Heart left ventricle (tissue), 16 donors: Measurements from ENCODE around the gene NEK7. TPM values are rescaled to one million over a fixed set of nuclear protein-coding genes. Genes with fewer than 3 reads are reported as not detected.

Experiments used
- ATAC-seq, 4 donors: fragments of 200-7000 bp; cut with Tn5 transposase; one replicate each; pipeline ENCODE4 v1.9.1; 2020 to 2022; ENCODE audit warnings: moderate library complexity in 4 of 4, mild to moderate bottlenecking in 3 of 4, moderate number of reproducible peaks in 1 of 4
- DNase-seq, 5 donors: peaks; one replicate each; pipeline ENCODE4 v3.0.0-alpha.2; 2020
- H3K27ac ChIP-seq, 12 donors: fragments of 200-600 bp; sonication (generic) in 4 of 12; one replicate each; pipeline versions ENCODE4 v1.5.0 to v1.8.0; 2016 to 2022; ENCODE audit warnings: mild to moderate bottlenecking in 2 of 12
- H3K27me3 ChIP-seq, 9 donors: fragments of 200-600 bp; sonication (generic) in 2 of 9; one replicate each; pipeline versions ENCODE4 v1.5.1 to v1.8.0; 2016 to 2022; ENCODE audit warnings: mild to moderate bottlenecking in 3 of 9
- H3K36me3 ChIP-seq, 9 donors: fragments of 200-600 bp; sonication (generic) in 2 of 9; one replicate each; pipeline versions ENCODE4 v1.5.0 to v1.8.0; 2018 to 2022; ENCODE audit warnings: mild to moderate bottlenecking in 2 of 9
- H3K4me1 ChIP-seq, 12 donors: fragments of 200-600 bp; sonication (generic) in 4 of 12; one replicate each; pipeline versions ENCODE4 v1.5.0 to v1.8.0; 2016 to 2022; ENCODE audit warnings: mild to moderate bottlenecking in 3 of 12
- H3K4me3 ChIP-seq, 12 donors: fragments of 200-600 bp; sonication (generic) in 4 of 12; one replicate each; pipeline versions ENCODE4 v1.5.0 to v1.8.0; 2017 to 2022; ENCODE audit warnings: mild to moderate bottlenecking in 9 of 12, moderate library complexity in 4 of 12
- H3K9me3 ChIP-seq, 12 donors: fragments of 200-600 bp; sonication (generic) in 4 of 12; one replicate each; pipeline versions ENCODE4 v1.5.0 to v1.8.0; 2016 to 2022; ENCODE audit warnings: mild to moderate bottlenecking in 1 of 12
- CTCF ChIP-seq, 12 donors: fragments of 200-600 bp; sonication (generic) in 4 of 12; IDR thresholded peaks; one replicate each; pipeline versions ENCODE4 v1.5.0 to v1.8.0; 2018 to 2022; ENCODE audit warnings: antibody characterized with exemption in 12 of 12, mild to moderate bottlenecking in 5 of 12
- POLR2A ChIP-seq, 2 donors: fragments of 450-650 bp; IDR thresholded peaks; one replicate each; pipeline ENCODE4 v1.6.1; 2017; ENCODE audit warnings: antibody characterized with exemption in 2 of 2, mild to moderate bottlenecking in 2 of 2, moderate library complexity in 2 of 2
- WGBS, 4 donors: extraction: QIAGEN DNeasy Blood & Tissue Kit in 2 of 4; methylation state at CpG; one replicate each; pipeline versions ENCODE4 v1.1.5 to v1.1.7; 2013 to 2018; 5-methylcytosine and 5-hydroxymethylcytosine counted together
- intact Hi-C, 10 donors: fragments of 100-400 bp; cut with DNase I; formaldehyde crosslinking; loops; one replicate each; pipeline versions ENCODE4 v1.11.1 to v1.14.2; 2022
- polyA plus RNA-seq, 2 donors: library from polyadenylated mRNA; stranded (reverse); fragments of 200-250 nt; gene quantifications; one replicate each; pipeline ENCODE4 v1.2.3, GENCODE V29; 2013
- total RNA-seq, 9 donors: library from RNA; depleted of rRNA in 2 of 9; stranded (reverse); fragments of >200 nt in 2 of 9; fragmentation: NEBNext Ultra II Directional in 3 of 9; extraction: Animal tissue kit (Norgen Biotek cat#: 25700) in 3 of 9; gene quantifications; one replicate each; pipeline versions ENCODE4 v1.1.0 to v1.2.4, GENCODE V29; 2016 to 2023
- donor health status: ischemic (EF 13 %, LVEDD 7.1; RV severe dilation, severe dysfunction).
- donor health status: healthy with polysubstance abuse.
- donor health status: DM: no; HTN: yes; CAD: no.
- donor health status: DM: no; HTN: no; CAD: no.
- donor health status: ischemic (EF 25% LVEDD 6.9; RV normal size, moderate dysfunction).
- donor health status: ischemic (EF 25% LVEDD 5.7; RV mildly dilated, moderate dysfunction).
- donor health status: healthy.
- donor health status: DM: yes; HTN: yes; CAD: no.
- donor health status: ischemic (EF 35%, LVEDD 5.7; RV mildly dilated, moderate dysfunction).
- donor health status: nonischemic (EF 11% LVEDD 7.7; RV severe dilation, severe dysfunction).
- donor health status: DM: yes; HTN: yes; CAD: no.
- donor health status: PGD.
- donor health status: ischemic (EF 29% LVEDD 5.4; RV normal size, mild dysfunction).
- donor health status: nonischemic (EF 23%, LVEDD 6.1; RV moderate dilation, normal function).

The NEK7 gene
- total and polyA plus RNA-seq, 11 donors, result 57.5 to 499 (median 235) TPM

GRCh38 chr1:198278943-198279342 is 122.1 kb downstream of the NEK7 start:
- Histone ChIP-seq H3K27me3 (no peaks in the 10 kb centered on the region), H3K4me3 (no peak overlapping the region), H3K27ac (no peak overlapping the region), H3K4me1 (peaks cover 0 to 28% (median 11%) of the 10 kb centered on the region in 12 donors), H3K9me3 (no peaks in the 10 kb centered on the region), H3K36me3 (peaks cover 0 to 17% (median 0%) of the 10 kb centered on the region in 9 donors)
- 92 to 95% (median 93%) methylated on average over 1 of the region's 1 CpG for WGBS, 4 donors
- TF ChIP-seq POLR2A (IDR thresholded peaks at IDR 0.05) (no peak), CTCF (IDR thresholded peaks at IDR 0.05) (no peak)
- intact Hi-C loops, result loop anchor here in 1 of 10 donors (5.0 kb wide), 1 partner anchor 122 kb away; the partner anchor contains the start of gene NEK7
- ATAC-seq (no peak), DNase-seq (no peak)

GRCh38 chr1:198280080-198280479 is 123.3 kb downstream of the NEK7 start:
- Histone ChIP-seq H3K4me1 (peaks cover 0 to 23% (median 7%) of the 10 kb centered on the region in 12 donors), H3K9me3 (no peaks in the 10 kb centered on the region), H3K27me3 (no peaks in the 10 kb centered on the region), H3K4me3 (no peak overlapping the region), H3K36me3 (peaks cover 0 to 17% (median 1%) of the 10 kb centered on the region in 9 donors), H3K27ac (no peak overlapping the region)
- intact Hi-C loops, result no loop called here
- DNase-seq (no peak), ATAC-seq (no peak)
- TF ChIP-seq CTCF (IDR thresholded peaks at IDR 0.05) (no peak), POLR2A (IDR thresholded peaks at IDR 0.05) (no peak)
- 94 to 97% (median 95%) methylated on average over 2 of the region's 2 CpGs for WGBS, 4 donors

- H3K27ac ChIP-seq, result no peak overlapping the region
- H3K36me3 ChIP-seq, result peaks cover 0 to 20% (median 3%) of the 10 kb centered on the region in 9 donors
- no peaks in the 10 kb centered on the region for H3K9me3 ChIP-seq
- peaks cover 0 to 13% (median 5%) of the 10 kb centered on the region in 12 donors for H3K4me1 ChIP-seq
- intact Hi-C loops, result no loop called here
- TF ChIP-seq CTCF (IDR thresholded peaks at IDR 0.05) (no peak), POLR2A (IDR thresholded peaks at IDR 0.05) (no peak)
- DNase-seq, result no peak
- 82 to 88% (median 85%) methylated on average over 1 of the region's 1 CpG for WGBS, 4 donors
- no peak for ATAC-seq
- no peaks in the 10 kb centered on the region for H3K27me3 ChIP-seq
- no peak overlapping the region for H3K4me3 ChIP-seq
These were observed 125.1 kb downstream of the NEK7 start for GRCh38 chr1:198281911-198282310.

GRCh38 chr1:198283222-198283621 is 126.4 kb downstream of the NEK7 start:
- intact Hi-C loops, result no loop called here
- no peaks in the 10 kb centered on the region for H3K27me3 ChIP-seq
- 62 to 72% (median 70%) methylated on average over 6 of the region's 6 CpGs for WGBS, 4 donors

More at GRCh38 chr1:198283222-198283621, 126.4 kb downstream of the NEK7 start:
- ATAC-seq (no peak), DNase-seq (no peak)
- TF ChIP-seq POLR2A (IDR thresholded peaks at IDR 0.05), result no peak
- no peak for TF ChIP-seq CTCF (IDR thresholded peaks at IDR 0.05)
- H3K4me3 ChIP-seq, result no peak overlapping the region
- H3K4me1 ChIP-seq, result peaks cover 0 to 11% (median 2%) of the 10 kb centered on the region in 12 donors
- no peak overlapping the region for H3K27ac ChIP-seq
- no peaks in the 10 kb centered on the region for H3K9me3 ChIP-seq
- peaks cover 0 to 20% (median 3%) of the 10 kb centered on the region in 9 donors for H3K36me3 ChIP-seq
